Measurements from ENCODE around the gene GPR18.

GPR18 gene

GRCh38 chr13:99207511-99207910 is 50.7 kb downstream of the GPR18 start:
- DNase-seq (ENCODE audit: low spot score) = no peak

GRCh38 chr13:99206873-99207272 is 51.3 kb downstream of the GPR18 start:
- no peak for DNase-seq (ENCODE audit: low spot score)

- DNase-seq (ENCODE audit: low spot score) = no peak
Measured at GRCh38 chr13:99206226-99206625, 52.0 kb downstream of the GPR18 start.

GRCh38 chr13:99205621-99206220 is 52.5 kb downstream of the GPR18 start:
- no peak for DNase-seq (ENCODE audit: low spot score)

All from putamen (tissue), 1 donor.